ENCODE measurements around the gene GLI1.

Gene GLI1

DNA sequence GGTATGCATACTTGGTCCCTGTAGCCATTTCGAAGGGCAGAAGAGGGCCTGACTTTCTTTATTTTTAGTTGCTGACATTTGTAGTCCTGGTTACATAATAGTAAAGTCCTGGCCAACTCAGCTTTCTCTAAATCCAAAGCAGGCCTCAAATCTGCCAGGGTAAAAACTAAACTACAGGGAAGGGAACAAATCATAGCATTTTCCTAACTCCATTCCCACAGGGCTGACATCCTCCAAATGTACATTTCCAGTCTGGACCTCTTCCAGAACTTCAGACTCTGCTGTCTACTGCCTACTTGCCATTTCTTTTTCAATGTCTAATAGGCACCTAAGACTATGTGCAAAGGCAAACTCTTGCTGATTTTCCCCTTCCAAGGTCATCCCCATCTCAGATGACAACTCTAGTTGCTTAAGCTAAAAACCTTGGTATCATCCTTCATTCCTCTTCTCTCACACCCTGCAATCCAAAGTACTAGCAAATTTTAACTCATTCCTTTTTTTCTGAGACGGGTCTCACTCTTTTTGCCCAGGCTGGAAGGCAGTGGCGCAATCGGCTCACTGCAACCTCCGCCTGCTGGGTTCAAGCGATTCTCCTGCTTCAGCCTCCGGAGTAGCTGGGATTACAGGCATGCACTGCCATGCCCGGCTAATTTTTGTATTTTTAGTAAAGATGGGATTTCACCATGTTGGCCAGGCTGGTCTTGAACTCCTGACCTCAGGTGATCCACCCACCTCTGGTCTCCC is 58.8 kb downstream of the GLI1 start:
- no peak overlapping the region for H3K4me2 ChIP-seq (ENCODE audit: insufficient read depth, low read length, poor library complexity, severe bottlenecking)
- no peak overlapping the region for H3K9ac ChIP-seq (ENCODE audit: low read depth, low read length, poor library complexity)
- peaks cover 25 to 61% of the 10 kb centered on the region in 2 donors for H3K36me3 ChIP-seq (replicated peaks in 1 of 2; ENCODE audit: control insufficient read depth in 2 of 2, insufficient read depth in 2 of 2, low read length in 2 of 2)
- DNase-seq (ENCODE audit: low spot score): no peak
- H4K91ac ChIP-seq (ENCODE audit: low read depth, low read length, poor library complexity): no peak overlapping the region
- H3K9me3 ChIP-seq (replicated peaks in 1 of 2; ENCODE audit: control insufficient read depth in 2 of 2, insufficient read depth in 1 of 2, low read depth in 1 of 2, low read length in 2 of 2): no peaks in the 10 kb centered on the region
- H3K4me1 ChIP-seq (ENCODE audit: control insufficient read depth in 2 of 2, insufficient read depth in 1 of 2, low read depth in 1 of 2, low read length in 2 of 2): peaks cover 15 to 17% of the 10 kb centered on the region in 2 donors
- no peak overlapping the region for H3K4ac ChIP-seq (ENCODE audit: low read length)
- peak overlapping the region in 1 of 2 donors; percentile 88 for H3K4me3 ChIP-seq (ENCODE audit: low read length in 2 of 2)
- no peak overlapping the region for H2AK5ac ChIP-seq (ENCODE audit: low read depth, low read length)
- H3K18ac ChIP-seq (ENCODE audit: low read length): no peak overlapping the region
- no peak overlapping the region for H3K27ac ChIP-seq (replicated peaks; ENCODE audit: low read length)
- H2AFZ ChIP-seq (ENCODE audit: low read length): no peak overlapping the region
- H2BK15ac ChIP-seq (ENCODE audit: low read length): no peak overlapping the region
- H4K8ac ChIP-seq (ENCODE audit: low read depth, low read length): no peak overlapping the region
- no peak overlapping the region for H2BK5ac ChIP-seq (ENCODE audit: low read length)
- H3K23ac ChIP-seq (ENCODE audit: low read depth, low read length, poor library complexity): no peak overlapping the region
- H3K14ac ChIP-seq (ENCODE audit: low read length): no peak overlapping the region
- peaks cover 0 to 2% (median 0%) of the 10 kb centered on the region in 3 experiments for H3K27me3 ChIP-seq (ENCODE audit: control insufficient read depth in 3 of 3, insufficient read depth in 3 of 3, low read depth in 1 of 3, low read length in 3 of 3)
- no peak overlapping the region for H2BK120ac ChIP-seq (ENCODE audit: low read depth, low read length)
- no peaks in the 10 kb centered on the region for H3K79me1 ChIP-seq (ENCODE audit: low read depth, low read length)
- WGBS, 2 donors (ENCODE audit: extremely low coverage in 2 of 2, insufficient read length in 2 of 2, insufficient replicate concordance in 1 of 2): no CpG with 5 or more reads among the region's 8 CpGs
- no peak overlapping the region for H2BK12ac ChIP-seq (ENCODE audit: low read length)

DNA sequence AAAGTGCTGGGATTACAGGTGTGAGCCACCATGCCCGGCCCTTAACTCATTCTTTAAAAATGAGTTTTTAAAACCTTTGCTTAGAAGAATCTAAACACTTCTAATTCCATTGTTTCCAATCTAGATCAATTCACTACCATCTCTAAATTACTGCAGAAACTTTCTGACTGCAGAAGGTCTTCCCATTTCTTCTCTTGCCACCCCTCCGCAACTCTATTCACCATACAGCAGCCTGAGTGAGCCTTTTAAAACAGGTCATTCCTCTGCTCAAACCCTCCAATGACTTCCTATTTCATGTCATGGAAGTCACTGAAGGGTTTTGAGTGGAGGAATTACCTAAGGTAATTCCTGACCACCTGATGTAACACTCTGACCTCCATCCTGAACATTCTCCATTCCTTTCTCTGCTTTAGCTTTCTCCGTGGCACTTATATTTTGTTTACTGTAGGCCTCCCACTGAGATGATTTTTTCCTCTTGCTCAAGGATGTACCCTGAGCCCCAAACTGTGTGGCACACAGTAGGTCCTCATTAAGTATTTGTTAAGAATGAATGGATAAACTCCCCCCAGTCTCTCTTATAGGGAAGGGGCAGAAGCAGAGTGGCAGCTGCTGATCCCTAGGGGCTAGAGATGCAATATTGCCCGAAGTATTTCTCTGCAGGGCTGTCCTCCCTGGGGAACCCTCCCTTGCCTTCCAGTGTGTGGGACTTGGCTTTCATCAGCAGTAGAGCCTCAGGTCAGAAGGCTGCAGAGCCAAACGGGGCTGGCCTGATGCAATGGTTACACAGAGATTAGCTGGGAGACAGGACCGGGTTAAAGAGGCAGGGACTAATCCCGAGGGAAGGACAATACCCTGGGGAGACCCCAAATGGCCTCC is 59.6 kb downstream of the GLI1 start:
- peak overlapping the region; percentile 64 for H3K9ac ChIP-seq (ENCODE audit: low read depth, low read length, poor library complexity)
- H3K14ac ChIP-seq (ENCODE audit: low read length): no peak overlapping the region
- peak overlapping the region; percentile 48 for H2AK5ac ChIP-seq (ENCODE audit: low read depth, low read length)
- no peak overlapping the region for H4K91ac ChIP-seq (ENCODE audit: low read depth, low read length, poor library complexity)
- no peak overlapping the region for H3K4ac ChIP-seq (ENCODE audit: low read length)
- peaks cover 0 to 2% (median 0%) of the 10 kb centered on the region in 3 experiments for H3K27me3 ChIP-seq (ENCODE audit: control insufficient read depth in 3 of 3, insufficient read depth in 3 of 3, low read depth in 1 of 3, low read length in 3 of 3)
- no peak for DNase-seq (ENCODE audit: low spot score)
- H3K9me3 ChIP-seq (replicated peaks in 1 of 2; ENCODE audit: control insufficient read depth in 2 of 2, insufficient read depth in 1 of 2, low read depth in 1 of 2, low read length in 2 of 2): no peaks in the 10 kb centered on the region
- H2BK5ac ChIP-seq (ENCODE audit: low read length): no peak overlapping the region
- peaks cover 24 to 58% of the 10 kb centered on the region in 2 donors for H3K36me3 ChIP-seq (replicated peaks in 1 of 2; ENCODE audit: control insufficient read depth in 2 of 2, insufficient read depth in 2 of 2, low read length in 2 of 2)
- H3K79me1 ChIP-seq (ENCODE audit: low read depth, low read length): peaks cover 3% of the 10 kb centered on the region
- peak overlapping the region; percentile 88 to 94 for H3K4me3 ChIP-seq (ENCODE audit: low read length in 2 of 2)
- no peak overlapping the region for H3K18ac ChIP-seq (ENCODE audit: low read length)
- no peak overlapping the region for H2BK15ac ChIP-seq (ENCODE audit: low read length)
- H3K23ac ChIP-seq (ENCODE audit: low read depth, low read length, poor library complexity): peak overlapping the region; percentile 66
- no CpG with 5 or more reads among the region's 7 CpGs for WGBS, 2 donors (ENCODE audit: extremely low coverage in 2 of 2, insufficient read length in 2 of 2, insufficient replicate concordance in 1 of 2)
- no peak overlapping the region for H2BK12ac ChIP-seq (ENCODE audit: low read length)
- H3K27ac ChIP-seq (replicated peaks; ENCODE audit: low read length): peak overlapping the region; percentile 86
- no peak overlapping the region for H2AFZ ChIP-seq (ENCODE audit: low read length)
- H3K4me2 ChIP-seq (ENCODE audit: insufficient read depth, low read length, poor library complexity, severe bottlenecking): peak overlapping the region; percentile 78
- no peak overlapping the region for H2BK120ac ChIP-seq (ENCODE audit: low read depth, low read length)
- peaks cover 22% of the 10 kb centered on the region in 2 donors for H3K4me1 ChIP-seq (ENCODE audit: control insufficient read depth in 2 of 2, insufficient read depth in 1 of 2, low read depth in 1 of 2, low read length in 2 of 2)
- H4K8ac ChIP-seq (ENCODE audit: low read depth, low read length): no peak overlapping the region

DNA sequence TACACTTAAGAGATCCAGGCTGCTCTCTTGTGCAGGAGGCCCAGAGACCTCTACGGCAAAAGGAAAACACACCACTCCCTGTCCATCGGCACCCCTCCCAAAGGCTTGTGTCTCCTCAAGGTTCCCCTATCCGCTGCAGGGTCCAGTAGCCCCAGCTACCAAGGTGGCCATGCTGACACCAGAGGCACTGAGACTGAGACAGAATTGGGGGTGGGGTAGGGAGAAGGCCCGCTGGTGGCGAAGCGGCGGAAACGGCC is 60.1 kb downstream of the GLI1 start:
- Histone ChIP-seq H2AFZ (ENCODE audit: low read length) (peak overlapping the region; percentile 61), H2BK120ac (ENCODE audit: low read depth, low read length) (no peak overlapping the region), H3K14ac (ENCODE audit: low read length) (peak overlapping the region; percentile 78), H3K36me3 (replicated peaks in 1 of 2; ENCODE audit: control insufficient read depth in 2 of 2, insufficient read depth in 2 of 2, low read length in 2 of 2) (peaks cover 22 to 58% of the 10 kb centered on the region in 2 donors), H3K9ac (ENCODE audit: low read depth, low read length, poor library complexity) (peak overlapping the region; percentile 92), H2AK5ac (ENCODE audit: low read depth, low read length) (peak overlapping the region; percentile 48), H2BK12ac (ENCODE audit: low read length) (no peak overlapping the region), H2BK5ac (ENCODE audit: low read length) (peak overlapping the region; percentile 96), H3K23ac (ENCODE audit: low read depth, low read length, poor library complexity) (peak overlapping the region; percentile 66), H3K4ac (ENCODE audit: low read length) (no peak overlapping the region), H3K9me3 (replicated peaks in 1 of 2; ENCODE audit: control insufficient read depth in 2 of 2, insufficient read depth in 1 of 2, low read depth in 1 of 2, low read length in 2 of 2) (no peaks in the 10 kb centered on the region), H2BK15ac (ENCODE audit: low read length) (no peak overlapping the region), H3K79me1 (ENCODE audit: low read depth, low read length) (peaks cover 3% of the 10 kb centered on the region), H3K18ac (ENCODE audit: low read length) (peak overlapping the region; percentile 62), H4K91ac (ENCODE audit: low read depth, low read length, poor library complexity) (peak overlapping the region; percentile 67), H4K8ac (ENCODE audit: low read depth, low read length) (peak overlapping the region; percentile 19), H3K4me3 (ENCODE audit: low read length in 2 of 2) (peak overlapping the region; percentile 88 to 94), H3K4me1 (ENCODE audit: control insufficient read depth in 2 of 2, insufficient read depth in 1 of 2, low read depth in 1 of 2, low read length in 2 of 2) (peaks cover 25 to 27% of the 10 kb centered on the region in 2 donors), H3K27me3 (ENCODE audit: control insufficient read depth in 3 of 3, insufficient read depth in 3 of 3, low read depth in 1 of 3, low read length in 3 of 3) (peaks cover 0 to 2% (median 0%) of the 10 kb centered on the region in 3 experiments), H3K4me2 (ENCODE audit: insufficient read depth, low read length, poor library complexity, severe bottlenecking) (peak overlapping the region; percentile 78), H3K27ac (replicated peaks; ENCODE audit: low read length) (peak overlapping the region; percentile 86)
- DNase-seq (ENCODE audit: low spot score): no peak
- no CpG with 5 or more reads among the region's 8 CpGs for WGBS, 2 donors (ENCODE audit: extremely low coverage in 2 of 2, insufficient read length in 2 of 2, insufficient replicate concordance in 1 of 2)

Data from neuronal stem cell (in vitro differentiated cells).